Natural killer cell (primary cell): ENCODE measurements around the gene KRTAP22-1. TPM values are rescaled to one million over a fixed set of nuclear protein-coding genes. Genes with fewer than 3 reads are reported as not detected.

Source experiments
- ATAC-seq, 3 donors: fragments of 150-1000 bp in 2 of 3; fragments of 200-7000 bp in 1 of 3; cut with Tn5 transposase; 1 replicate in 1 of 3; 2 replicates in 2 of 3; pipeline ENCODE4 v1.10.0; 2021; ENCODE audit warnings: mild to moderate bottlenecking in 2 of 3, moderate library complexity in 2 of 3
- DNase-seq, 2 donors: peaks; one replicate each; pipeline versions ENCODE4 v3.0.0 to v3.0.0-alpha.2; 2013 to 2021; ENCODE audit warnings: mixed read lengths in 1 of 2
- H3K27ac ChIP-seq: one replicate; pipeline ENCODE4 v1.5.1; 2013; ENCODE audit warnings: mild to moderate bottlenecking, low read length
- H3K27me3 ChIP-seq: one replicate; pipeline ENCODE4 v1.6.1; 2013; ENCODE audit warnings: low read length; ENCODE audit not compliant: control insufficient read depth, insufficient read depth
- H3K36me3 ChIP-seq: one replicate; pipeline ENCODE4 v1.6.1; 2013; ENCODE audit warnings: low read length; ENCODE audit not compliant: control insufficient read depth, insufficient read depth
- H3K4me1 ChIP-seq: one replicate; pipeline ENCODE4 v1.6.1; 2013; ENCODE audit warnings: low read length; ENCODE audit not compliant: control insufficient read depth, insufficient read depth
- H3K4me3 ChIP-seq: one replicate; pipeline ENCODE4 v1.5.1; 2013; ENCODE audit warnings: low read length
- H3K9me3 ChIP-seq: one replicate; pipeline ENCODE4 v1.6.1; 2013; ENCODE audit warnings: low read length; ENCODE audit not compliant: control insufficient read depth, insufficient read depth
- H3K27ac Mint-ChIP-seq, 2 donors: one replicate each; pipeline ENCODE4 v1.8.0; 2022; ENCODE audit warnings: mild to moderate bottlenecking in 2 of 2, mixed read lengths in 2 of 2, moderate library complexity in 1 of 2
- H3K27me3 Mint-ChIP-seq, 2 donors: one replicate each; pipeline ENCODE4 v1.8.0; 2022; ENCODE audit warnings: low read depth in 2 of 2, mixed read lengths in 2 of 2
- H3K36me3 Mint-ChIP-seq: one replicate; pipeline ENCODE4 v1.8.0; 2022; ENCODE audit warnings: mixed read lengths
- H3K4me1 Mint-ChIP-seq, 2 donors: one replicate each; pipeline ENCODE4 v1.8.0; 2022; ENCODE audit warnings: mixed read lengths in 2 of 2
- H3K4me3 Mint-ChIP-seq: one replicate; pipeline ENCODE4 v1.8.0; 2022; ENCODE audit warnings: mild to moderate bottlenecking, moderate library complexity, mixed read lengths
- H3K9me3 Mint-ChIP-seq, 2 donors: one replicate each; pipeline ENCODE4 v1.8.0; 2022; ENCODE audit warnings: mixed read lengths in 2 of 2
- CTCF ChIP-seq: fragments of 200-600 bp; IDR thresholded peaks from one replicate; pipeline ENCODE4 v1.8.0; 2022; ENCODE audit warnings: antibody characterized with exemption
- WGBS: methylation state at CpG from one replicate; pipeline ENCODE4 v1.1.7; 2013; ENCODE audit warnings: missing lambda C conversion rate; ENCODE audit not compliant: insufficient coverage; 5-methylcytosine and 5-hydroxymethylcytosine counted together
- intact Hi-C: fragments of 100-400 bp; cut with micrococcal nuclease; formaldehyde crosslinking; loops from one replicate; pipeline ENCODE4 v1.14.2; 2022
- total RNA-seq, 4 donors: library from RNA; stranded (reverse); fragments of 120-200 nt in 1 of 4; gene quantifications; one replicate each; pipeline versions ENCODE4 v1.2.3 to v1.2.4, GENCODE V29; 2013 to 2022

KRTAP22-1 gene
- total RNA-seq, 3 donors from 2014 or later (not counting 1 experiment from before 2014, with no cell fraction given), result not detected

- Histone ChIP-seq H3K9me3 (no peaks in the 10 kb centered on the region), H3K27ac (no peak overlapping the region), H3K4me1 (no peaks in the 10 kb centered on the region), H3K27me3 (no peaks in the 10 kb centered on the region), H3K36me3 (no peaks in the 10 kb centered on the region), H3K4me3 (no peak overlapping the region)
- intact Hi-C loops, result no loop called here
- no peak for TF ChIP-seq CTCF
- no peak for ATAC-seq
- no peak for DNase-seq
- no peaks in the 10 kb centered on the region for H3K4me1 Mint-ChIP-seq
- no peak overlapping the region for H3K27ac Mint-ChIP-seq
- H3K4me3 Mint-ChIP-seq, result no peak overlapping the region
- H3K36me3 Mint-ChIP-seq, result no peaks in the 10 kb centered on the region
- H3K9me3 Mint-ChIP-seq, result peaks cover 6 to 7% of the 10 kb centered on the region in 2 donors
- no peaks in the 10 kb centered on the region for H3K27me3 Mint-ChIP-seq
Measured at GRCh38 chr21:30577766-30578165, 23.1 kb upstream of the KRTAP22-1 start.

- no peaks in the 10 kb centered on the region for H3K27me3 Mint-ChIP-seq
- WGBS, result 77% methylated on average over 1 of the region's 1 CpG
Measured at GRCh38 chr21:30579346-30579745, 21.5 kb upstream of the KRTAP22-1 start.

GRCh38 chr21:30580132-30580531 is 20.8 kb upstream of the KRTAP22-1 start:
- H3K9me3 ChIP-seq, result no peaks in the 10 kb centered on the region
- no peaks in the 10 kb centered on the region for H3K36me3 ChIP-seq
- peaks cover 11% of the 10 kb centered on the region for H3K36me3 Mint-ChIP-seq
- intact Hi-C loops, result no loop called here
- no peaks in the 10 kb centered on the region for H3K4me1 Mint-ChIP-seq
- H3K27me3 Mint-ChIP-seq, result no peaks in the 10 kb centered on the region
- no peaks in the 10 kb centered on the region for H3K4me1 ChIP-seq
- no peak overlapping the region for H3K27ac ChIP-seq
- H3K4me3 ChIP-seq, result no peak overlapping the region
- 59% methylated on average over 3 of the region's 3 CpGs for WGBS
- no peak overlapping the region for H3K27ac Mint-ChIP-seq
- peaks cover 8 to 12% of the 10 kb centered on the region in 2 donors for H3K9me3 Mint-ChIP-seq
- DNase-seq, result no peak
- TF ChIP-seq CTCF, result no peak
- no peak overlapping the region for H3K4me3 Mint-ChIP-seq
- H3K27me3 ChIP-seq, result no peaks in the 10 kb centered on the region
- no peak for ATAC-seq

More at GRCh38 chr21:30579346-30579745, 21.5 kb upstream of the KRTAP22-1 start:
- Histone ChIP-seq H3K27ac (no peak overlapping the region), H3K4me1 (no peaks in the 10 kb centered on the region), H3K36me3 (no peaks in the 10 kb centered on the region), H3K27me3 (no peaks in the 10 kb centered on the region), H3K4me3 (no peak overlapping the region), H3K9me3 (no peaks in the 10 kb centered on the region)
- intact Hi-C loops, result no loop called here
- ATAC-seq (no peak), DNase-seq (no peak)
- TF ChIP-seq CTCF, result no peak
- Mint-ChIP-seq H3K4me3 (no peak overlapping the region), H3K36me3 (peaks cover 3% of the 10 kb centered on the region), H3K4me1 (no peaks in the 10 kb centered on the region), H3K9me3 (peaks cover 4 to 5% of the 10 kb centered on the region in 2 donors), H3K27ac (no peak overlapping the region)

- ATAC-seq (no peak), DNase-seq (no peak)
- Mint-ChIP-seq H3K4me3 (no peak overlapping the region), H3K27me3 (no peaks in the 10 kb centered on the region), H3K36me3 (peaks cover 13% of the 10 kb centered on the region), H3K9me3 (peaks cover 5 to 8% of the 10 kb centered on the region in 2 donors), H3K4me1 (no peaks in the 10 kb centered on the region), H3K27ac (no peak overlapping the region)
- no peaks in the 10 kb centered on the region for H3K36me3 ChIP-seq
- no peak for TF ChIP-seq CTCF
- no peak overlapping the region for H3K27ac ChIP-seq
- no peaks in the 10 kb centered on the region for H3K9me3 ChIP-seq
- H3K4me1 ChIP-seq, result no peaks in the 10 kb centered on the region
- intact Hi-C loops, result no loop called here
- 100% methylated on average over 1 of the region's 1 CpG for WGBS
- H3K4me3 ChIP-seq, result no peak overlapping the region
- H3K27me3 ChIP-seq, result no peaks in the 10 kb centered on the region
Measured at GRCh38 chr21:30582870-30583269, 18.0 kb upstream of the KRTAP22-1 start.
